GM18520 (cell line): ENCODE measurements around the gene ZNF629.

ENCODE experiments used
- ATAC-seq: cut with Tn5 transposase; IDR thresholded peaks from one replicate; pipeline ENCODE4 v1.9.1; 2021; ENCODE audit not compliant: unreplicated experiment

Gene ZNF629

GRCh38 chr16:30767767-30768465 is 19.1 kb downstream of the ZNF629 start:
- peak; percentile 61 for ATAC-seq

GRCh38 chr16:30766933-30767284 is 20.1 kb downstream of the ZNF629 start:
- ATAC-seq, result no peak

GRCh38 chr16:30766206-30766932 is 20.6 kb downstream of the ZNF629 start:
- no peak for ATAC-seq

- ATAC-seq, result no peak
Observed at GRCh38 chr16:30764816-30765465, 22.1 kb downstream of the ZNF629 start.

- ATAC-seq, result no peak
Observed at GRCh38 chr16:30764086-30764485, 22.9 kb downstream of the ZNF629 start.

GRCh38 chr16:30762991-30763725 is 23.8 kb downstream of the ZNF629 start:
- ATAC-seq, result no peak

- peak; percentile 96 for ATAC-seq
Observed at GRCh38 chr16:30761928-30762902, 24.8 kb downstream of the ZNF629 start, which contains the start of the genes CFAP119 and RNF40. CFAP119 (minus strand) TSS chr16:30762062; CDS start chr16:30761748, 314 bp downstream. RNF40 (plus strand) TSS chr16:30762322; CDS start chr16:30762546, 224 bp downstream.

GRCh38 chr16:30761427-30761927 is 25.5 kb downstream of the ZNF629 start:
- ATAC-seq, result peak; percentile 10

- no peak for ATAC-seq
Observed at GRCh38 chr16:30760577-30761426, 26.2 kb downstream of the ZNF629 start.

- ATAC-seq, result no peak
Observed at GRCh38 chr16:30760001-30760559, 26.9 kb downstream of the ZNF629 start.

GRCh38 chr16:30758988-30759491 is 28.0 kb downstream of the ZNF629 start:
- ATAC-seq, result no peak

- no peak for ATAC-seq
Observed at GRCh38 chr16:30757316-30757715, 29.7 kb downstream of the ZNF629 start.

- ATAC-seq, result no peak
Observed at GRCh38 chr16:30756781-30757100, 30.3 kb downstream of the ZNF629 start.

GRCh38 chr16:30755955-30756780 is 30.8 kb downstream of the ZNF629 start:
- no peak for ATAC-seq

GRCh38 chr16:30753596-30753995 is 33.4 kb downstream of the ZNF629 start:
- ATAC-seq, result no peak

- no peak for ATAC-seq
Observed at GRCh38 chr16:30750876-30751465, 36.0 kb downstream of the ZNF629 start.

GRCh38 chr16:30750201-30750600 is 36.8 kb downstream of the ZNF629 start:
- no peak for ATAC-seq
